Stimulated activated naive CD8-positive, alpha-beta T cell treated with anti-CD3 and anti-CD28 coated beads, Interleukin-15, amount 100 ng/mL, for 72 hours (primary cell): ENCODE data around the gene PTPRN2.

Experiments used
- ATAC-seq: fragments of 150-1000 bp; cut with Tn5 transposase; 2 replicates; pipeline ENCODE4 v1.10.0; 2021; ENCODE audit warnings: mild to moderate bottlenecking, moderate library complexity
- DNase-seq, 2 donors: peaks; one replicate each; pipeline ENCODE4 v3.0.0; 2021 to 2022
- H3K27ac Mint-ChIP-seq, 2 donors: one replicate each; pipeline ENCODE4 v1.8.0; 2022; ENCODE audit warnings: mild to moderate bottlenecking in 2 of 2, mixed read lengths in 2 of 2, moderate library complexity in 2 of 2
- H3K27me3 Mint-ChIP-seq: one replicate; pipeline ENCODE4 v1.8.0; 2022; ENCODE audit warnings: mixed read lengths
- H3K4me1 Mint-ChIP-seq: one replicate; pipeline ENCODE4 v1.8.0; 2022; ENCODE audit warnings: mild to moderate bottlenecking, mixed read lengths
- H3K4me3 Mint-ChIP-seq, 2 donors: one replicate each; pipeline ENCODE4 v1.8.0; 2022; ENCODE audit warnings: mild to moderate bottlenecking in 2 of 2, mixed read lengths in 2 of 2, moderate library complexity in 1 of 2
- H3K9me3 Mint-ChIP-seq, 2 donors: one replicate each; pipeline ENCODE4 v1.8.0; 2022; ENCODE audit warnings: mixed read lengths in 2 of 2

PTPRN2 gene

DNA sequence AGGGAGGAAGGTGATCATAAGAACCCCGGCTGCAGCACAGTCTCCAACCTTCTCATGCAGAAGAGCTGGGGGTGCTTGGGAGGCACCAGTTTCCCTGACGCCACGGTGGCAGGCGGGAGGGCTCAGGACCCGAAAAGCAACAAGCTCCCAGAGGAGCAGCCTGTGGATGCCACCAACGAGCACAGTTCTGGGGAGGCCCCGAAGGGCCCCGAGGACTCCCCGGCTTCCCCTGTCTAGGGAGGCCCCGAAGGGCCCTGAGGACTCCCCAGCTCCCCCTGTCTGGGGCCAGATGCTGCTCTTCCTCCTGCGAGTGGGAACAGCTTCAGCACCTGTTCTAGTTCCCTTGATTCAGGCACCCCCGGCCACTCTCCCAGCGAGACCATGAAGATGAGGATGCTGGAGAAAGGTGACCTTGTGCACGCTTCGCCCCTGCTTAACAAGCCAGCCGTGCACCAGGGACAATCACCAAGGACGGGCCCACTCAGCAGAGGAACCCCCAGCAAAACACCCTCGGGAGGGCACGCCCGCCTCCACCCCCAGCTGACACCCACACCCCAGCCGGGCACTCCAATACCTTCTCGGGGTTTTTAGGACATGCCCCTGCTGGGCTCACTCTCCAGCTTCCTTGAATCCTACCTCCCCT, 112.5 kb downstream of the PTPRN2 start:
- ATAC-seq = no peak

DNA sequence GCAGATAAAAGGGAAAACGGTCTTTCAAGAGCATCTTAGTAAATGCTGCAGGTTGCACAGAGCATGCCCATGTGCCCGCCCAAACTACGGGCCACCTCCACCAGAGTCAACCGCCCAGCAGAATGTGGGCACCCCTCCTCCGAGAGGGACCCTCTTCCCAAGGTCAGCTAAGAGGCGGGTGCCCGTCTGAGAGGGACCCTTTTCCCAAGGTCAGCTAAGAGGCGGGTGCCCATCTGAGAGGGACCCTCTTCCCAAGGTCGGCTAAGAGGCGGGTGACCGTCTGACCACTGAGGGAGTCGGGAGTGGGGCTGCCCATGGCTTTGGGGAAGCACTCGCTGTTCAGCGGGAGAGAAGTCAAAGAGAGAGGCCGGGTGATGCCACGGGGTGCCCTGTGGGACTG, 113.1 kb downstream of the PTPRN2 start:
- Mint-ChIP-seq H3K9me3 (no peaks in the 10 kb centered on the region), H3K27ac (no peak overlapping the region), H3K4me1 (peaks cover 6% of the 10 kb centered on the region), H3K4me3 (no peak overlapping the region), H3K27me3 (peaks cover 32% of the 10 kb centered on the region)
- no peak for ATAC-seq
- DNase-seq = no peak

More for the DNA sequence above, 112.5 kb downstream of the PTPRN2 start:
- Mint-ChIP-seq H3K27ac (no peak overlapping the region), H3K9me3 (no peaks in the 10 kb centered on the region), H3K27me3 (peaks cover 25% of the 10 kb centered on the region), H3K4me1 (peaks cover 6% of the 10 kb centered on the region), H3K4me3 (no peak overlapping the region)
- no peak for DNase-seq

DNA sequence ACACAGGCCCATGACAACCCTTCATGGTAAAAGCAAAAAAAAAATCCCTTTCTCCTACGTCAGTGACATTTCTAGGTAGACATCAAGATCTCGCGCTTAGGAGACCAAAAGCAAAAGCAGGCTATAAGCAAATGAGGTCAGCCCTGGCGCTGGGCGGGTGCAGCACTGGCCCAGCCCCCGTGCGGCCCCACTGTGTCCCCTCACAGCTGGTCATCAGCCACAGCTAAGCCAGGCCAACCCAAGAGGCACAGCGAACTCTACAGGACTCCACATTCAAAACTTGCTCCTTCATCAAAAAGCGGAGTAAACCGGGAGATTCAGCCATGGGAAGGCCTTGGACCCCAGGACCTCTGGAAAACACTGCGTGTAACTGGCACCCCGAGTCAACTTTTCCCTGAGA, 113.7 kb downstream of the PTPRN2 start:
- H3K27me3 Mint-ChIP-seq = peaks cover 37% of the 10 kb centered on the region
- ATAC-seq = no peak
- no peak overlapping the region for H3K4me3 Mint-ChIP-seq
- H3K9me3 Mint-ChIP-seq = no peaks in the 10 kb centered on the region
- no peak overlapping the region for H3K27ac Mint-ChIP-seq
- H3K4me1 Mint-ChIP-seq = peaks cover 6% of the 10 kb centered on the region
- no peak for DNase-seq

DNA sequence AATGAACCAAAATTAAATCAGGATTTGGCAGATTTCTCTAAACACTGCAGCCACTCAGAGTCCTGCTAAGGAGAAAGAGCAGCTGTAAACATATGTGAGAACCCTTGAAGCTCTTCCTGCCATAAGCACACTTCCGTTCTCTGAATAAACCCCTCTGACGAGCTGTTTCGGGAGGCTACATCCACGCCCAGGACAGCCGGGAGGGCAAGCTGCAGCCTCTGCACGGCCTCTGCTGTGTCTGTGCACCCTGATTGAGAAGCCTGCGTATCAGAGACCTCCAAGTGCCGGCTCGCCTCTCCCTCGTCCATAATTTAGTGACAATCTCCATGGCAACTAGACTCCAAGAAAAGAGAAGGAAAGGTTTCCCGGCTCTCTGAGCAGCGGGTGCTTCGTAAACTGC, 114.4 kb downstream of the PTPRN2 start:
- Mint-ChIP-seq H3K4me3 (no peak overlapping the region), H3K27me3 (peaks cover 42% of the 10 kb centered on the region), H3K9me3 (no peaks in the 10 kb centered on the region)

DNA sequence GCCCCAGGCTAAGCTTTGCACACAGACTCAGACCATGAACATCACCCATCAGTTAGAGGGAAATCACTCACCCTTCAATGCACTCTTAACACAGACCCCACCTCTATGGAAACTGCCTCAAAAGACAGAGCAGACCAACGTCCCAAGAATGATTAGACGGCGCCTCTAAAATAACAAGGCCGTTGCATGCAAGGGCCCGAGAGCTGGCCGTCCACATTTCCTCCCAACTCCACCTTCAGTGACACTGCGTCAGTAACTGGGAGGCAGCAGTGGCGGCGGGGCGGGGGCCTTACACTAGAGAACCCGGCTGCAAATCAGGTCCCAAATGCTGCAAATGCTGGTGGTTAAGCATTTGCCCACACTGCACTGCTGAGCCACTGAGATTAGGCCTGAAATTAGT, 115.0 kb downstream of the PTPRN2 start:
- ATAC-seq = no peak
- H3K4me1 Mint-ChIP-seq = peaks cover 6% of the 10 kb centered on the region
- H3K27ac Mint-ChIP-seq = no peak overlapping the region
- no peak for DNase-seq
- no peak overlapping the region for H3K4me3 Mint-ChIP-seq
- H3K9me3 Mint-ChIP-seq = no peaks in the 10 kb centered on the region
- peaks cover 42% of the 10 kb centered on the region for H3K27me3 Mint-ChIP-seq

More for the DNA sequence above, 114.4 kb downstream of the PTPRN2 start:
- no peak overlapping the region for H3K27ac Mint-ChIP-seq
- no peak for ATAC-seq
- no peak for DNase-seq
- H3K4me1 Mint-ChIP-seq = peaks cover 6% of the 10 kb centered on the region

DNA sequence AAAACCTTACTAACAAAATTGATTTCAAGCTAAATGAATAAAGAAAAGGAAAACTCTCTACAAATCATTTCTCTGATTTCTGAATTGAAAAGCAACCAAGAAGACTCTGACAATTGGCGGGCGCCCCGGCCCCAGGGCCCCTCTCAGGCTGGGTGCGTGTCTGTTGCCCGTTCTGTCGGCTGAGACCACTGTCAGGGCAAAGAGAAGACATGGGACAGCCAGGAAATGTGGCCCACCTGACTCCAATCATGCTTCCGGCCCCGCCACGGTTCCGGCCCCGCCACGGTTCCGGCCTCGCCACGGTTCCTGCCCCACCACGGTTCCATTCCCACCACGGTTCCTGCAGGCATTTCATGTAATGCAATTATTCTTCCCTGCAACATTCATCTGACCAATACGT, 115.9 kb downstream of the PTPRN2 start:
- no peak overlapping the region for H3K4me3 Mint-ChIP-seq
- H3K27ac Mint-ChIP-seq = no peak overlapping the region
- H3K9me3 Mint-ChIP-seq = no peaks in the 10 kb centered on the region
- DNase-seq (no peak), ATAC-seq (no peak)
- H3K27me3 Mint-ChIP-seq = peaks cover 42% of the 10 kb centered on the region
- H3K4me1 Mint-ChIP-seq = peaks cover 6% of the 10 kb centered on the region

DNA sequence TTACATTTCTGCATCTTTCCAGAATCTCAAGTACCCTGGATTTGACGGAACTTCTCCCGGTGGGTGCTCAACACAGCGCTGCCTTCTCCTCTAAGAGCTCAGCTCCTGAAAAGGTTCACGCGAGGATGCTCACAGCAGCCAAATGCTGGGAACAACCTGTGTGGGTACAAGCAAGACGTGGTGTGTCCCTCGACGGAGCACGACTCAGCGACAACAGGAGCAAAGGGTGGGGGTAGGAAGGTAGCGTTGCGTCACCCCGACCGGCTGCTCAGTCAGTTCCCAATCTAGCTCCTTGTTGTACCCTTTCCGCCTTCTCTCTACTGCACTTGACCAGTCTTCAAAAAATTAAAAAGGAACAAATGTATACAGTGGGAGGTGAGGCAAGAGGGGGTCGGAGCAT, 117.3 kb downstream of the PTPRN2 start:
- no peak for DNase-seq
- Mint-ChIP-seq H3K27ac (no peak overlapping the region), H3K27me3 (peaks cover 30% of the 10 kb centered on the region), H3K4me3 (no peak overlapping the region), H3K9me3 (peaks cover under 1 to 1% of the 10 kb centered on the region in 2 donors), H3K4me1 (peaks cover 6% of the 10 kb centered on the region)
- no peak for ATAC-seq

DNA sequence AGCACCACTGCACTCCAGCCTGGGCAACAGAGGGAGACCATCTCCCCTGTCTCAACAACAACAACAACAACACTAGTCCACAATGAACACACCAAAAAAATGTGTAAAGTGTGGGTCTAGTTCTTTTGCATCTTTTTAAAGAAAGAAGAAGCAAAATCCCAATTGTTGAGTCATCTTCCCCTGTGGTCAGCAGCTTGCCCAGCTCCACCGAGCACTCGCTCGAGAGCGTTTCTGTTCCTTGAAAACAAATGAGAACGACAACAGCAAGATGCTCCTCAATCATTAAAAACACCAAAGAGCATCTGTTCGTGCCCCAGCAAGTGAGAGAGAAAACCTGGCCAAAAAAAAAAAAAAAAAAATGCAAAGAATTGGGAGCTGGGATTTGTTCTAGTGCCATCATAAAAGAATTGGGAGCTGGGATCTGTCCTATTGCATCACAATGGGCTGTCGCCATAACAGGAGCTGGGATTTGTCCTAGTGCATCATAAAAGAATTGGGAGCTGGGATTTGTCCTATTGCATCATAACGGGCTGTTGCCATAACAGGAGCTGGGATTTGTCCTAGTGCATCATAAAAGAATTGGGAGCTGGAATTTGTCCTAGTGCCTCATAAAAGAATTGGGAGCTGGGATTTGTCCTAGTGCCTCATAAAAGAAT, 118.1 kb downstream of the PTPRN2 start:
- Mint-ChIP-seq H3K4me1 (peaks cover 6% of the 10 kb centered on the region), H3K4me3 (no peak overlapping the region), H3K27me3 (peaks cover 29% of the 10 kb centered on the region), H3K27ac (no peak overlapping the region), H3K9me3 (peaks cover 7 to 10% of the 10 kb centered on the region in 2 donors)
- ATAC-seq (no peak), DNase-seq (no peak)

DNA sequence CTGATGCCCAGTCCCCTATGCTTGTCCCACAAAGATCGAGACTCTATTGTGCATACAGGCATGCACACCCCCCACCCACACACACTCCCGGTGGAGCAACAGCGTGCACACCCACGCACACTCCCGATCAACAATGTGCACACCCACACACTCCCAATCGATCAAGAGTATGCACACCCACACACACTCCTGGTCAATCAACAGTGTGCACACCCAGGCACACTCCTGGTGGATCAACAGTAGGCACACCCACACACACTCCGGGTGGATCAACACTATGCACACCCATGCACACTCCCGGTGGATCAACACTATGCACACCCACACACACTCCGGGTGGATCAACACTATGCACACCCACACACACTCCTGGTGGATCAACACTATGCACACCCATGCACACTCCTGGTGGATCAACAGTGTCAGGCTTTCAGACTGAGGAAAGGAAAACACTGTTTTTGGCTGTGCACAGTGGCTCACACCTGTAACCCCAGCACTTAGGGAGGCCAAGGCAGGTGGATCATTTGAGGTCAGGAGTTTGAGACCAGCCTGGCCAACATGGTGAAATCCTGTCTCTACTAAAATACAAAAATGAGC, 118.8 kb downstream of the PTPRN2 start:
- Mint-ChIP-seq H3K4me3 (no peak overlapping the region), H3K27me3 (peaks cover 29% of the 10 kb centered on the region), H3K4me1 (peaks cover 6% of the 10 kb centered on the region), H3K9me3 (peaks cover 9 to 13% of the 10 kb centered on the region in 2 donors), H3K27ac (no peak overlapping the region)
- DNase-seq (no peak), ATAC-seq (no peak)

DNA sequence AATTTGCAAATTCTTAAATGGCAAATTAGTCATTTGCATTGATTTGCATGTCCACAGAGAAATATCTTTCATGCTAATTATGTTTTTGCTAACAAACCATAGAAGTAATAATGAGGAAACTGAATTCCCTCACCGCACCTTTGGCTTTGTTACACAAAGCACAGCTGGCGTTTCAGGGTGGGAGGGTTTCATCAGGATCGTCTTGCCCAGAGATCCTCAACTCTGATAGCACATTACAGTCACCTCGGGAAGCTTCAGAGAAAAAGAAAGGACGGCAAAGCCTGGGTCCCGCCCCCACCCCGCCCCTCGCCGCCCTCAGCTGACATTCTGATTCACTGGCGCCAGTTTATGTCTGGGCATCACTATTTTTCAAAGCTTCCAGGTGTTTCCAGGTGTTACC, 119.4 kb downstream of the PTPRN2 start:
- no peak overlapping the region for H3K4me3 Mint-ChIP-seq
- H3K4me1 Mint-ChIP-seq = peaks cover 2% of the 10 kb centered on the region

DNA sequence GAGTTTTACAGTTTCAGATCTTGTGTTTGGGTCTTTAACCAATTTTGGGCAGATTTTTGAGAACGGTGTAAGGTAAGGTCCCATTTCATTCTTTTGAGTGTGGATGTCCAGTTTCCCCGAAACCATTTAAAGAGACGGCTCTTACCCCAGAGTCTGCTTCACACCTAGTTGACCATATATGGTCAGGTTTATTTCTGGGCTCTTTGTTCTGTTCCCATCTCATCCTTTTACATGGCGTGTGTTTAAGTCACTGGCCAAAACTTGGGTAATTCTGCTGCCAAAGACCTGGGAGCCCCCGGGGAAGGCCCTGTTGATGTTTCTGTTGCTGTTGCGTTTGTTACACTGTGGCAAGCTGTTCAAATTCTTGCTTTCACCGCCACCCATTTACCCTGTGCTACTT, 120.1 kb downstream of the PTPRN2 start:
- peaks cover 17 to 22% of the 10 kb centered on the region in 2 donors for H3K9me3 Mint-ChIP-seq
- DNase-seq (no peak), ATAC-seq (no peak)
- H3K4me3 Mint-ChIP-seq = no peak overlapping the region
- peaks cover 19% of the 10 kb centered on the region for H3K27me3 Mint-ChIP-seq
- H3K4me1 Mint-ChIP-seq = no peaks in the 10 kb centered on the region
- no peak overlapping the region for H3K27ac Mint-ChIP-seq

More for the DNA sequence above, 119.4 kb downstream of the PTPRN2 start:
- H3K27ac Mint-ChIP-seq = no peak overlapping the region
- peaks cover 15 to 19% of the 10 kb centered on the region in 2 donors for H3K9me3 Mint-ChIP-seq
- no peak for DNase-seq
- H3K27me3 Mint-ChIP-seq = peaks cover 25% of the 10 kb centered on the region
- no peak for ATAC-seq

DNA sequence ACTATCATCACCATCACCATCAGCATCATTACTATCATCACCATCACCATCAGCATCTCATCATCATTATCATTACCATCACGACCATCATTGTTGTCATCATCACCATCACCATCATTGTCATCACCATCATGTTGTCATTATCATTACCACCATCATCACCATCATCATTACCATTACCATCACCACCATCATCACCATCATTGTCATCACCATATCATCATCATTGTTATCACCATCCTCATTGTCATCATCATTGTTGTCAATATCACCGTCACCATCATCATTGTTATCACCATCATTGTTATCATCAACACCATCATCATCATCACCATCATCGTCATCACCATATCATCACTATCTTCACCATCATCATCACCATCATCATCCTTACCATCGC, 124.3 kb downstream of the PTPRN2 start:
- H3K4me3 Mint-ChIP-seq = no peak overlapping the region
- ATAC-seq = no peak
- H3K27me3 Mint-ChIP-seq = no peaks in the 10 kb centered on the region
- peaks cover 17 to 22% of the 10 kb centered on the region in 2 donors for H3K9me3 Mint-ChIP-seq
- H3K4me1 Mint-ChIP-seq = no peaks in the 10 kb centered on the region
- DNase-seq = no peak
- no peak overlapping the region for H3K27ac Mint-ChIP-seq

DNA sequence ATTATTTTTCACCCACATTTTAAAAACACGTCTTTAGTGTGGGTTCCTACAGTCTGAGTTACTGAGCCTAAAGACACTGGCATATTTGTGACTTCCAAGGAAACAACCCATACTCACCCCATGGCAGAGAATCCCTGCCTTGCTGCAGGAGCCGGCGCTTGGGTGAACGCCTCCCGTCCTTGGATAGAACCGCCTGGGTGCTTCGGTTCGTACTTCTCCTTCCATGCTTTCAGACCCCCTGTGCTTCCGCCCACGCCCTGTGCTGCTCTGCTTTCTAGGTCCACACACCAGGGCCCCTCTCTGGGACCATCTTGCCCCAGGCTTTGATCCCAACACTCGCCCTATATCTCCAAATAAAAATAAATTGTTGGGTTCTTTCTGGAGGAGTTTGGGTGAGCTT, 125.8 kb downstream of the PTPRN2 start:
- H3K9me3 Mint-ChIP-seq = peaks cover 17 to 25% of the 10 kb centered on the region in 2 donors
- no peaks in the 10 kb centered on the region for H3K4me1 Mint-ChIP-seq
- ATAC-seq (no peak), DNase-seq (no peak)
- no peaks in the 10 kb centered on the region for H3K27me3 Mint-ChIP-seq
- no peak overlapping the region for H3K27ac Mint-ChIP-seq
- H3K4me3 Mint-ChIP-seq = no peak overlapping the region

DNA sequence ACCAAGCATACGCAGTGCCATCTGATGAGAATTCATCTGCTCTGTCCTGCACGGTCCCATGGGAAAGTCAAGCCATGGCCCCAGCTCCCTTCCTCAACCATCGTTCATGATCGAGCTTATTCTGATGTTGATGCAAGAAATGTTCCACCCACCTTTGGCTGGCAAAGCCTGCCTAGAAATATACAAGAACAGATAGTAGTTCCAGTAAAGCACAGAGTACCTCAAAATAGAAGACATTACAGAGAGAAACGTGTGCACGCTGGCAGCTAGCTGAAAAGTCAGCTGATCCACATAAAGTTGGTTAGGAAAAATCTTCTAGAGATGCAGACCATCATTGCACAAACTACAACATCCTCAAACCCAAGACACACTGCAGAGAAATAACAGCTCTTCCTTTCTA, 127.0 kb downstream of the PTPRN2 start:
- Mint-ChIP-seq H3K27me3 (no peaks in the 10 kb centered on the region), H3K4me1 (no peaks in the 10 kb centered on the region), H3K9me3 (peaks cover 17 to 36% of the 10 kb centered on the region in 2 donors), H3K4me3 (no peak overlapping the region), H3K27ac (no peak overlapping the region)
- ATAC-seq (no peak), DNase-seq (no peak)

DNA sequence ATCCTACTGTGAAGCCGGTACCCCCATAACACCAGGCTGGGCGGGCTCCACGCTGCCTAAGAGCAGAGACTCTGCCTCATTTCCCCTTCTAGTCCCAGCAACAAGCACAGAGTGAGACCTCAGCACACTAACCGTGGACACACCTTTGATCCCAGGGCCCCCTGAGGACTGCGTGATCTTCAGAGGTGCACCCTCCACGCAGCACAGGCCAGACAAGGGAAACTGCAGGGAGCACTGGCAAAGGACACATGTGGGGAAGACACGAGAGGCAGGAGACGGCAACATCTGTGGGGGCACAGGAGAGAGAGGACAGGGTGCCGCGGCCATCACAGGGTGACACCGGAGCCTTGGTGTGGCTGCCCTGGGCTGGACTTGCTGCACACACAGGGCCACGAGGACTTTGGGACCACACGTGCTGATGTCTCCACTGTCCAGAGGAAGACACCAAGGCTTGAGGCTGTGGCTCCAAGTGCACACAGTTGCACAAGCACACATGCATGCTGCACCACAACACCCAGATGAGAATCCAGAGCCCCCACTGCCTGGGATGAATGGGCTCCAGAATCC, 128.8 kb downstream of the PTPRN2 start:
- no peak for DNase-seq
- Mint-ChIP-seq H3K27me3 (no peaks in the 10 kb centered on the region), H3K9me3 (peaks cover 15 to 32% of the 10 kb centered on the region in 2 donors), H3K4me3 (no peak overlapping the region), H3K4me1 (no peaks in the 10 kb centered on the region), H3K27ac (no peak overlapping the region)
- no peak for ATAC-seq

DNA sequence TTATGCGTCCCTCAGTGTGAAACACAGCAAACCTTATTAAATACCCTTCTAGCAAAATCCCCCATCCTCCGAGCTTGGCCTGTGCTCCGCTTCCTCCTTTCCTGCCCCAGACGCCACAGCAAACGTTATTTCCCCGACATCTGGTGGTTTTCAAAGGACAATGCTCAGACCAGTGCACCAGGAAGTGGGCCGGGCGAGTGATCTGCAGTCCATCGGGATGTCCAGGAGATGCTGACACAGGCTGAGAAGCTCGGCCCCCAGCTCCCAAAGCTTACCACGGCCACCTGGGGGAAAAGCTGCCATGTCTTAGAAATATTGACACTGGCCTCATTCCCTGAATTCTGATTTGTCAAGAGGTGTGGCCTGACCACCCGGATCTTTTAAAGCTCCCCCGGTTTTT, 129.5 kb downstream of the PTPRN2 start:
- H3K27ac Mint-ChIP-seq = no peak overlapping the region
- DNase-seq (no peak), ATAC-seq (no peak)
- no peaks in the 10 kb centered on the region for H3K27me3 Mint-ChIP-seq
- H3K4me1 Mint-ChIP-seq = no peaks in the 10 kb centered on the region
- H3K9me3 Mint-ChIP-seq = peaks cover 9 to 26% of the 10 kb centered on the region in 2 donors
- no peak overlapping the region for H3K4me3 Mint-ChIP-seq
